GM12878 (cell line): ENCODE results near the gene MAML3.

Experiments
- YY1 ChIP-seq: IDR thresholded peaks from 2 replicates; pipeline ENCODE4 v1.6.1; 2011; ENCODE audit warnings: low read depth, mild to moderate bottlenecking, low read length
- ZSCAN29 ChIP-seq: fragments of 450-650 bp; IDR thresholded peaks from 2 replicates; pipeline ENCODE4 v1.6.1; 2017; ENCODE audit warnings: mild to moderate bottlenecking, moderate library complexity
- TF ChIP-seq, protein P1 (sequence below), 3 experiments: IDR thresholded peaks in 2 of 3; conservative IDR thresholded peaks in 1 of 3; 2 replicates each; pipeline ENCODE4 v1.5.1; 2011; ENCODE audit warnings: low read depth in 3 of 3, low read length in 3 of 3, mild to moderate bottlenecking in 3 of 3, control low read depth in 2 of 3, moderate library complexity in 2 of 3, inconsistent platforms in 1 of 3, mixed read lengths in 1 of 3; ENCODE audit not compliant: control insufficient read depth in 2 of 3, insufficient read depth in 1 of 3; ENCODE audit errors: extremely low read depth in 1 of 3

DNA sequence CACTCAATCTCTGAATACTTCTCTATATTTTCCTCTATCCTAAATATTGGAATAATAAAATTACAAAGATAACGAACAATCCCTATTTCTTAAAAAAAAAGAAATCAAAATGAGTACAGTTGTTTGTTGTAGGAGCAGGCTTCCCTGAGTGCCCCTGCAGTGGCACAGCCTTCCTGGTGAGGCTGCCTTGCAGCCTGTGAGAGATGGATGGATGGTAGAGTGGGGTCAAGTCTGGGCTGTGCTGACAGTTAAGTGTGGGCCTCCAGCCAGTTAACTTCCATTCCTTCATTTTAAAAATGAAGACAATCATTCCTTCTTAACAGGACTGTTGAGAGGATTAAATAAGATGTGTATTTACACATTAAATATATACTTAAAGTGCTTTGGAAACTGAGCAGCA lies 351.5 kb downstream of the MAML3 start:
- TF ChIP-seq YY1, result no peak
- no peak for TF ChIP-seq ZSCAN29
- TF ChIP-seq, protein P1, sequence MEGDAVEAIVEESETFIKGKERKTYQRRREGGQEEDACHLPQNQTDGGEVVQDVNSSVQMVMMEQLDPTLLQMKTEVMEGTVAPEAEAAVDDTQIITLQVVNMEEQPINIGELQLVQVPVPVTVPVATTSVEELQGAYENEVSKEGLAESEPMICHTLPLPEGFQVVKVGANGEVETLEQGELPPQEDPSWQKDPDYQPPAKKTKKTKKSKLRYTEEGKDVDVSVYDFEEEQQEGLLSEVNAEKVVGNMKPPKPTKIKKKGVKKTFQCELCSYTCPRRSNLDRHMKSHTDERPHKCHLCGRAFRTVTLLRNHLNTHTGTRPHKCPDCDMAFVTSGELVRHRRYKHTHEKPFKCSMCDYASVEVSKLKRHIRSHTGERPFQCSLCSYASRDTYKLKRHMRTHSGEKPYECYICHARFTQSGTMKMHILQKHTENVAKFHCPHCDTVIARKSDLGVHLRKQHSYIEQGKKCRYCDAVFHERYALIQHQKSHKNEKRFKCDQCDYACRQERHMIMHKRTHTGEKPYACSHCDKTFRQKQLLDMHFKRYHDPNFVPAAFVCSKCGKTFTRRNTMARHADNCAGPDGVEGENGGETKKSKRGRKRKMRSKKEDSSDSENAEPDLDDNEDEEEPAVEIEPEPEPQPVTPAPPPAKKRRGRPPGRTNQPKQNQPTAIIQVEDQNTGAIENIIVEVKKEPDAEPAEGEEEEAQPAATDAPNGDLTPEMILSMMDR (IDR thresholded peaks at IDR 0.05 in 2 of 3, conservative IDR thresholded peaks at IDR 0.05 in 1 of 3; ENCODE audit: control insufficient read depth in 2 of 3, extremely low read depth in 1 of 3, insufficient read depth in 1 of 3, low read depth in 3 of 3, low read length in 3 of 3), result no peak
